GM12873 (cell line): ENCODE results near the gene GAS2L1.

ENCODE experiments used
- CTCF ChIP-seq: IDR thresholded peaks from 2 replicates; pipeline ENCODE4 v1.5.1; 2012; ENCODE audit warnings: low read depth, mild to moderate bottlenecking, moderate library complexity, low read length, control low read depth; ENCODE audit not compliant: insufficient read depth; ENCODE audit errors: missing control alignments

The GAS2L1 gene

DNA sequence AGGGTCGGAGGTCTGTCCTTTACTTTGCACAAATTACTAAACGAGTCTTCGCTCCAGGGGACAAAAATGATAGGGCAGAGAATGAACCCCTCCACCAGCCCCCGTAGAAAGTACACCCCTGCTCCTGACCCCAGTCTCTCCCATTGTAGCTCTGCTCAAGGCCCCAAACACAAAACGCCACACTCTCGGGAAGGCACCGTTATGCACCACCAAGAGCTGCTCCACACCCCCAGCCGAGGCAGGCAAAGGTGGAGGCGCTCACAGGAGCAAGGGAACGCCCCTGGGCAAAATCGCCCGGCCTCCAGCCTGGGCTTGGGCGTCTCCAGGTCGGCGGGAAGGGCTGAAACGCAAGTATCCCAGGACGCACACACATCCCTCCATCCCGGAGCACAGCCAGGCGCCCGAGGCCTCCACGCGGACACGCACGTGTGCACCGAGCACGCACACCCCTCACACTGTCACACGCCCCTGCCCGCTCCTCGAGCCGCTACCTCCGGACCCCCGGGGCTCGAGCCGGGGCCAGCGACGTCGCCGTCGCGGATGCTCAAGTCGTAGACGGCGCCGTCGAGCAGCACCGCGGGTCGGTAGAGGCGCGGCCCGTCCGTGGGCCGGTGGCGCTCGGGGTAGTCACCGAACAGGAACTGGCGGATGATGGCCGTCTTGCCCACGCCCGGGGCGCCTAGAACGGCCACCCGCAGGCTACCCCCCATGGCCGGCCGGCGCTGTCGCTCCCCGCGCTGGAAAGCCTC, 8.3 kb downstream of the GAS2L1 start:
- no peak for TF ChIP-seq CTCF

GRCh38 chr22:29315286-29316140, 9.1 kb downstream of the GAS2L1 start, which contains the start of gene RASL10A:
Gene RASL10A, minus strand, starts transcription at chr22:29315697. Its CDS starts 451 bp downstream, at chr22:29315246.
- TF ChIP-seq CTCF: no peak

DNA sequence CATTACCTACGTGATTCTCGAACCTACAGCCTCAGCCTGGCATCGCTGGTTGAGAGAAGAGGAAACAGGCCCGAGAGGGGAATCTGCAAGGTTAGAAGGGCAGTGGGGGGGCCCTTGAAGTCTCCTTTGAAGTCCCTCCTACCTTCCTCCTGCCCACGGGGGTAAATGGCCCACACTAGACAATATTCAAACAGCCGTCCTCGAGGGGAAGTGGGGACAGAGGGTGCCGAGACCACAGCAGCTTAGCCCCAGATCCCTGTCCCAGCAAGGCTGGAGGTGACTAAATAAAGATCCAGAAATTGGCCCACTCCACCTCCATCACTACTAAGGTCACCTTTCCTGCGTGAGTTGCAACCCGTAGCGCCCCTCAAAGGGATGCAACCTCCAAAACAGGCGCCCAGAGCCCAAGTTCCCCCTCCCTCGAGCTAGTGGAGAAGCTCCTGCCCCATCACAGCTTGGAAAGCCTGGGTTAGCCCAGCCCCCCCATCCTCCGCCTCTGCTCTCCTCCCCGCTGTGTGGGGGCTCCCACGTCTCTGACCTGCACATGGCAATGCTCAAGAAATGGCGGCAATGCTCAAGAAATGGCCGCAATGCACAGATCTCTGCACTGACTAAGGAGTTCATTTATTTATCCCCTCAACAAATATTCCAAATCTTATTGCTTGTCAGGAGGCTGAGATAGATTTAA, 9.8 kb downstream of the GAS2L1 start:
- TF ChIP-seq CTCF: no peak

DNA sequence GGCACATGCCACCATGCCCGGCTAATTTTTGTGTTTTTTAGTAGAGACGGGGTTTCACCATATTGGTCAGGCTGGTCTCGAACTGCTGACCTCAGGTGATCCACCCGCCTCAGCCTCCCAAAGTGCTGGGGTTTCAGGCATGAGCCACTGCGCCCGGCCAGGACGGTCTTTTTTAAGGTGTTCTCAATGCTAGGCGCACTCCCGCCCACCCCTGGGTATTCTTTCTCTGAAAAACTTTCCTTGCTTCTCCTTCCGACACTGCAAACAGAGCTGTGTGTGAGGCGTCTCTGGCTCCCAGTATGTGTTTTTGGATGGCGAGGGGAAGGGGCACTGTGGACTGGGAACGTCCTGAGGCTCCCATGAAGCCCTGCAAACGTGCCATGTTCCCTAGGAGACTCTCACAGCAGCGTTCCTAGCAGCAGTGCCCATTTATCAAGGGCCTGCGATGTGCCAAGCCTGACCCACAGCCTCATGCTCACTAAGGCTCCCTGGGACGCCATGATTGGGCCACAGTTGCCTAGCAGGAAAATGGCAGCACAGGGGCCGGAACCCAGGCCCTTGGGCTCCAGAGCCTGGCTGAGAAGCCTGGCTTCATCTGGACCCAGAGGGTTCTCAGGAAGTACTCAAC, 11.5 kb downstream of the GAS2L1 start:
- TF ChIP-seq CTCF: no peak

DNA sequence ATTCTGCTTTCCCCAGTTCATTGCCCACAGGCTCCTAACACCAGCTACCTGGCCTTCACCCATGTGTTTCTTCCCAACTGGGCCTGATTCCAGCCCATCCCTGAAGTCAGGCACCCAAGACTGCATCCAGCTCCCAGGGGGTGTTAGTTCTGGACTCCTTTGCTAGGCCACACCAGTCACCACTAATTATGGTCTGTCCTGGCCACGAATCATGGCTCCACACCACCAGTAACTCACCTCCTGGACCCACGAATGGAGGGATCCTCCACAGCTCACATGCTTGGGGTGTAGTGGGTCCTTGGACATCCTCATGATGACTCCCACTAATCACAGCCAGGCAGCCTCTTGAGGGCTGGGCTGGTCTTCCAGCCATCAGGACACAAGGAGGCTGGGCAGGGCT, 12.6 kb downstream of the GAS2L1 start:
- TF ChIP-seq CTCF: no peak

GRCh38 chr22:29320546-29320945, 14.1 kb downstream of the GAS2L1 start:
- peak; percentile 20 for TF ChIP-seq CTCF
